HepG2 (cell line): Measurements from ENCODE around the gene NKAIN4. TPM values are rescaled to one million over a fixed set of nuclear protein-coding genes. Genes with fewer than 3 reads are reported as not detected.

Experiments
- ARNT2 ChIP-seq: sonication (generic); formaldehyde crosslinking; IDR thresholded peaks from 2 replicates; pipeline ENCODE4 v1.8.0; 2022; ENCODE audit warnings: mild to moderate bottlenecking, low read depth, missing genetic modification reagents, moderate library complexity
- CENPT ChIP-seq: sonication (generic); formaldehyde crosslinking; IDR thresholded peaks from 2 replicates; pipeline ENCODE4 v1.8.0; 2022; ENCODE audit warnings: low read depth, mild to moderate bottlenecking, moderate library complexity, missing genetic modification reagents
- GTF3A ChIP-seq: sonication (generic); formaldehyde crosslinking; conservative IDR thresholded peaks from 2 replicates; pipeline ENCODE4 v1.4.0; 2020; ENCODE audit warnings: mild to moderate bottlenecking, missing genetic modification reagents
- MBD4 ChIP-seq: IDR thresholded peaks from 2 replicates; pipeline ENCODE4 v1.6.1; 2012; ENCODE audit warnings: low read length, inconsistent platforms, borderline replicate concordance
- SSRP1 ChIP-seq: IDR thresholded peaks from 2 replicates; pipeline ENCODE4 v1.6.1; 2016; ENCODE audit warnings: control low read depth
- THAP11 ChIP-seq: IDR thresholded peaks from 2 replicates; pipeline ENCODE4 v1.6.1; 2016; ENCODE audit warnings: missing biosample characterization, missing genetic modification reagents
- ZNF264 ChIP-seq: sonication (generic); formaldehyde crosslinking; IDR thresholded peaks from 2 replicates; pipeline ENCODE4 v1.4.0; 2020; ENCODE audit warnings: missing genetic modification reagents
- ZNF850 ChIP-seq: sonication (generic); formaldehyde crosslinking; conservative IDR thresholded peaks from 2 replicates; pipeline ENCODE4 v1.9.0; 2021; ENCODE audit warnings: mild to moderate bottlenecking, missing genetic modification reagents
- polyA plus RNA-seq, 8 experiments: library from polyadenylated mRNA; depleted of rRNA in 3 of 8; stranded (reverse) in 7 of 8; unstranded in 1 of 8; fragments of >200 nt; fragmentation: Illumina TruSeq in 4 of 8; extraction: Trizol in 4 of 8; gene quantifications; 2 replicates each; pipeline versions ENCODE4 v1.2.1 to v1.2.3, GENCODE V29; 2011 to 2016; ENCODE audit warnings: low read depth in 4 of 8, missing spikeins in 1 of 8, mixed read lengths in 1 of 8; ENCODE audit not compliant: insufficient read depth in 1 of 8
- total RNA-seq, 5 experiments: library from RNA; depleted of rRNA; stranded (reverse); fragments of >200 nt; fragmentation: Illumina TruSeq; extraction: Trizol; gene quantifications; 2 replicates each; pipeline ENCODE4 v1.2.3, GENCODE V29; 2016; ENCODE audit warnings: low read depth in 1 of 5
- TF ChIP-seq, protein P1 (sequence below): sonication (generic); formaldehyde crosslinking; IDR thresholded peaks from 2 replicates; pipeline ENCODE4 v1.5.0; 2020; ENCODE audit warnings: missing genetic modification reagents
- TF ChIP-seq, protein P2 (sequence below), 2 experiments: sonication (generic) in 1 of 2; formaldehyde crosslinking in 1 of 2; IDR thresholded peaks; 2 replicates each; pipeline versions ENCODE4 v1.5.1 to v1.6.1; 2011 to 2020; ENCODE audit warnings: borderline replicate concordance in 1 of 2, low read depth in 1 of 2, low read length in 1 of 2, mild to moderate bottlenecking in 1 of 2, missing genetic modification reagents in 1 of 2, moderate library complexity in 1 of 2
- TF ChIP-seq, protein P3 (sequence below): sonication (generic); formaldehyde crosslinking; conservative IDR thresholded peaks from 2 replicates; pipeline ENCODE4 v1.8.0; 2022; ENCODE audit warnings: missing genetic modification reagents
- TF ChIP-seq, protein P4 (sequence below): sonication (generic); formaldehyde crosslinking; IDR thresholded peaks from 2 replicates; pipeline ENCODE4 v1.4.0; 2020; ENCODE audit warnings: mild to moderate bottlenecking, missing genetic modification reagents
- TF ChIP-seq, protein P5 (sequence below): sonication (generic); formaldehyde crosslinking; IDR thresholded peaks from 2 replicates; pipeline ENCODE4 v1.4.0; 2020; ENCODE audit warnings: missing genetic modification reagents
- TF ChIP-seq, protein P6 (sequence below): sonication (generic); formaldehyde crosslinking; IDR thresholded peaks from 2 replicates; pipeline ENCODE4 v1.4.0; 2020; ENCODE audit warnings: missing genetic modification reagents
- TF ChIP-seq, protein P7 (sequence below): sonication (generic); formaldehyde crosslinking; IDR thresholded peaks from 2 replicates; pipeline ENCODE4 v1.4.0; 2020; ENCODE audit warnings: missing genetic modification reagents, borderline replicate concordance

Gene NKAIN4
- total and polyA plus RNA-seq, 2 of the 13 experiments (the other 11 are each of a cell fraction or from before 2014, with no cell fraction given), result not detected

DNA sequence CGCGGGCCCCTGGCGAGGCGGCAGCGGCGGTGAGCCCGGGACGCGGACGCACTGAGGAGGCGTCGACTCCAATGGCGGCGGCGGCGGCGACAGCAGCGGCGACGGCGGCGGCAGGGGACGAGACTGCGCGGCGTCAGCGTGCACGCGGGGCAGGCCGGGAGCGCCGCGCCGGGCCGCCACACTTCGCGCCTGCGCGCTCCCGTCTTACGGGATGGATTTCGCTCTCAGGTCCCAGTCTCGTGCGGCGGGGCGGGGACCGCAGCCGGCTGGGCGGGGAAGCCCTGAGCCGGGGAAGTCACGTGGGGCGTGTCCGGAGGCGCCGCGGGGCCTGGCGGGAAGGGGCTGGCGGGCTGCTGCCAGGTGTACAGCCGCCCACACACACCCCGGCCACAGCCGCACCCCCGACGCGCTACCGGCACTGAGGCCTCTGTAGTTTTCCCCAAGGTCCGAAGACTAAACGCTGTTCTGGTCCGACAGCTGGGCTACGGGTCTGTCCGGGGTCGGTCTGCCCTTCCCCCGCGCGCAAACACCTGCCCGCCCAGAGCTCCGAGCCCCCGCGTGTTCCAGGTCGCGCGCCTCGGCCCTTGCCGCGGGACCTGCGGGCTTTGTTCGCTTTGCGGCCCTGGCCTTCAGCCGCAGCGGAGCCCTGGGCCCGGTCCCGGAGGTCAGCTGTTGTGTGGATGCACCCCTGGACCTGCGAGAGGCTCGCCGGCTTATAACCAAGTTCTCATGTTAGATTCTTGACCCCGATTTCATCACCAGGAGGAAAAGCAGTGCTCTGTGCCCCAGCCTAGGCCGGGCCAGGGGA lies 38.0 kb downstream of the NKAIN4 start, which contains the start of gene YTHDF1 (continued):
- TF ChIP-seq, protein P1, sequence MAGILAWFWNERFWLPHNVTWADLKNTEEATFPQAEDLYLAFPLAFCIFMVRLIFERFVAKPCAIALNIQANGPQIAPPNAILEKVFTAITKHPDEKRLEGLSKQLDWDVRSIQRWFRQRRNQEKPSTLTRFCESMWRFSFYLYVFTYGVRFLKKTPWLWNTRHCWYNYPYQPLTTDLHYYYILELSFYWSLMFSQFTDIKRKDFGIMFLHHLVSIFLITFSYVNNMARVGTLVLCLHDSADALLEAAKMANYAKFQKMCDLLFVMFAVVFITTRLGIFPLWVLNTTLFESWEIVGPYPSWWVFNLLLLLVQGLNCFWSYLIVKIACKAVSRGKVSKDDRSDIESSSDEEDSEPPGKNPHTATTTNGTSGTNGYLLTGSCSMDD (CRISPR knock-in tag), result no peak; the same call in 1 of the 2 replicates
- TF ChIP-seq MBD4 (no peak), CENPT (CRISPR knock-in tag) (peak; percentile 96; the same call in 1 of the 2 replicates), ARNT2 (CRISPR knock-in tag) (peak; percentile 97), SSRP1 (CRISPR knock-in tag) (no peak), GTF3A (peak; percentile 90; the same call in 1 of the 2 replicates), ZNF850 (CRISPR knock-in tag) (no peak; the same call in 1 of the 2 replicates), ZNF264 (CRISPR knock-in tag) (peak; percentile 83), THAP11 (CRISPR knock-in tag) (peak; percentile 89)
- TF ChIP-seq, protein P2, sequence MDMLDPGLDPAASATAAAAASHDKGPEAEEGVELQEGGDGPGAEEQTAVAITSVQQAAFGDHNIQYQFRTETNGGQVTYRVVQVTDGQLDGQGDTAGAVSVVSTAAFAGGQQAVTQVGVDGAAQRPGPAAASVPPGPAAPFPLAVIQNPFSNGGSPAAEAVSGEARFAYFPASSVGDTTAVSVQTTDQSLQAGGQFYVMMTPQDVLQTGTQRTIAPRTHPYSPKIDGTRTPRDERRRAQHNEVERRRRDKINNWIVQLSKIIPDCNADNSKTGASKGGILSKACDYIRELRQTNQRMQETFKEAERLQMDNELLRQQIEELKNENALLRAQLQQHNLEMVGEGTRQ (IDR thresholded peaks at IDR 0.05; ENCODE audit: low read depth, low read length), result peak; percentile 95
- TF ChIP-seq, protein P2 (CRISPR knock-in tag; IDR thresholded peaks at IDR 0.05; ENCODE audit: borderline replicate concordance), result peak; percentile 94; the same call in 1 of the 2 replicates
- TF ChIP-seq, protein P3, sequence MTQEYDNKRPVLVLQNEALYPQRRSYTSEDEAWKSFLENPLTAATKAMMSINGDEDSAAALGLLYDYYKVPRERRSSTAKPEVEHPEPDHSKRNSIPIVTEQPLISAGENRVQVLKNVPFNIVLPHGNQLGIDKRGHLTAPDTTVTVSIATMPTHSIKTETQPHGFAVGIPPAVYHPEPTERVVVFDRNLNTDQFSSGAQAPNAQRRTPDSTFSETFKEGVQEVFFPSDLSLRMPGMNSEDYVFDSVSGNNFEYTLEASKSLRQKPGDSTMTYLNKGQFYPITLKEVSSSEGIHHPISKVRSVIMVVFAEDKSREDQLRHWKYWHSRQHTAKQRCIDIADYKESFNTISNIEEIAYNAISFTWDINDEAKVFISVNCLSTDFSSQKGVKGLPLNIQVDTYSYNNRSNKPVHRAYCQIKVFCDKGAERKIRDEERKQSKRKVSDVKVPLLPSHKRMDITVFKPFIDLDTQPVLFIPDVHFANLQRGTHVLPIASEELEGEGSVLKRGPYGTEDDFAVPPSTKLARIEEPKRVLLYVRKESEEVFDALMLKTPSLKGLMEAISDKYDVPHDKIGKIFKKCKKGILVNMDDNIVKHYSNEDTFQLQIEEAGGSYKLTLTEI, result no peak
- TF ChIP-seq, protein P4, sequence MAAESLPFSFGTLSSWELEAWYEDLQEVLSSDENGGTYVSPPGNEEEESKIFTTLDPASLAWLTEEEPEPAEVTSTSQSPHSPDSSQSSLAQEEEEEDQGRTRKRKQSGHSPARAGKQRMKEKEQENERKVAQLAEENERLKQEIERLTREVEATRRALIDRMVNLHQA (CRISPR knock-in tag), result no peak
- TF ChIP-seq, protein P5, sequence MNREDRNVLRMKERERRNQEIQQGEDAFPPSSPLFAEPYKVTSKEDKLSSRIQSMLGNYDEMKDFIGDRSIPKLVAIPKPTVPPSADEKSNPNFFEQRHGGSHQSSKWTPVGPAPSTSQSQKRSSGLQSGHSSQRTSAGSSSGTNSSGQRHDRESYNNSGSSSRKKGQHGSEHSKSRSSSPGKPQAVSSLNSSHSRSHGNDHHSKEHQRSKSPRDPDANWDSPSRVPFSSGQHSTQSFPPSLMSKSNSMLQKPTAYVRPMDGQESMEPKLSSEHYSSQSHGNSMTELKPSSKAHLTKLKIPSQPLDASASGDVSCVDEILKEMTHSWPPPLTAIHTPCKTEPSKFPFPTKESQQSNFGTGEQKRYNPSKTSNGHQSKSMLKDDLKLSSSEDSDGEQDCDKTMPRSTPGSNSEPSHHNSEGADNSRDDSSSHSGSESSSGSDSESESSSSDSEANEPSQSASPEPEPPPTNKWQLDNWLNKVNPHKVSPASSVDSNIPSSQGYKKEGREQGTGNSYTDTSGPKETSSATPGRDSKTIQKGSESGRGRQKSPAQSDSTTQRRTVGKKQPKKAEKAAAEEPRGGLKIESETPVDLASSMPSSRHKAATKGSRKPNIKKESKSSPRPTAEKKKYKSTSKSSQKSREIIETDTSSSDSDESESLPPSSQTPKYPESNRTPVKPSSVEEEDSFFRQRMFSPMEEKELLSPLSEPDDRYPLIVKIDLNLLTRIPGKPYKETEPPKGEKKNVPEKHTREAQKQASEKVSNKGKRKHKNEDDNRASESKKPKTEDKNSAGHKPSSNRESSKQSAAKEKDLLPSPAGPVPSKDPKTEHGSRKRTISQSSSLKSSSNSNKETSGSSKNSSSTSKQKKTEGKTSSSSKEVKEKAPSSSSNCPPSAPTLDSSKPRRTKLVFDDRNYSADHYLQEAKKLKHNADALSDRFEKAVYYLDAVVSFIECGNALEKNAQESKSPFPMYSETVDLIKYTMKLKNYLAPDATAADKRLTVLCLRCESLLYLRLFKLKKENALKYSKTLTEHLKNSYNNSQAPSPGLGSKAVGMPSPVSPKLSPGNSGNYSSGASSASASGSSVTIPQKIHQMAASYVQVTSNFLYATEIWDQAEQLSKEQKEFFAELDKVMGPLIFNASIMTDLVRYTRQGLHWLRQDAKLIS (CRISPR knock-in tag), result no peak
- TF ChIP-seq, protein P6, sequence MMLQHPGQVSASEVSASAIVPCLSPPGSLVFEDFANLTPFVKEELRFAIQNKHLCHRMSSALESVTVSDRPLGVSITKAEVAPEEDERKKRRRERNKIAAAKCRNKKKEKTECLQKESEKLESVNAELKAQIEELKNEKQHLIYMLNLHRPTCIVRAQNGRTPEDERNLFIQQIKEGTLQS (CRISPR knock-in tag), result no peak; the same call in 1 of the 2 replicates
- TF ChIP-seq, protein P7, sequence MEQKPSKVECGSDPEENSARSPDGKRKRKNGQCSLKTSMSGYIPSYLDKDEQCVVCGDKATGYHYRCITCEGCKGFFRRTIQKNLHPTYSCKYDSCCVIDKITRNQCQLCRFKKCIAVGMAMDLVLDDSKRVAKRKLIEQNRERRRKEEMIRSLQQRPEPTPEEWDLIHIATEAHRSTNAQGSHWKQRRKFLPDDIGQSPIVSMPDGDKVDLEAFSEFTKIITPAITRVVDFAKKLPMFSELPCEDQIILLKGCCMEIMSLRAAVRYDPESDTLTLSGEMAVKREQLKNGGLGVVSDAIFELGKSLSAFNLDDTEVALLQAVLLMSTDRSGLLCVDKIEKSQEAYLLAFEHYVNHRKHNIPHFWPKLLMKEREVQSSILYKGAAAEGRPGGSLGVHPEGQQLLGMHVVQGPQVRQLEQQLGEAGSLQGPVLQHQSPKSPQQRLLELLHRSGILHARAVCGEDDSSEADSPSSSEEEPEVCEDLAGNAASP, result 0 out of 2 replicates have a peak, but pooled peaks have one; percentile 78
